ENCODE data around the gene UBALD1. TPM values are rescaled to one million over a fixed set of nuclear protein-coding genes. Genes with fewer than 3 reads are reported as not detected.

UBALD1 gene
- polyA plus RNA-seq, 4 donors, result 11.7 to 30.8 (median 14.2) TPM

DNA sequence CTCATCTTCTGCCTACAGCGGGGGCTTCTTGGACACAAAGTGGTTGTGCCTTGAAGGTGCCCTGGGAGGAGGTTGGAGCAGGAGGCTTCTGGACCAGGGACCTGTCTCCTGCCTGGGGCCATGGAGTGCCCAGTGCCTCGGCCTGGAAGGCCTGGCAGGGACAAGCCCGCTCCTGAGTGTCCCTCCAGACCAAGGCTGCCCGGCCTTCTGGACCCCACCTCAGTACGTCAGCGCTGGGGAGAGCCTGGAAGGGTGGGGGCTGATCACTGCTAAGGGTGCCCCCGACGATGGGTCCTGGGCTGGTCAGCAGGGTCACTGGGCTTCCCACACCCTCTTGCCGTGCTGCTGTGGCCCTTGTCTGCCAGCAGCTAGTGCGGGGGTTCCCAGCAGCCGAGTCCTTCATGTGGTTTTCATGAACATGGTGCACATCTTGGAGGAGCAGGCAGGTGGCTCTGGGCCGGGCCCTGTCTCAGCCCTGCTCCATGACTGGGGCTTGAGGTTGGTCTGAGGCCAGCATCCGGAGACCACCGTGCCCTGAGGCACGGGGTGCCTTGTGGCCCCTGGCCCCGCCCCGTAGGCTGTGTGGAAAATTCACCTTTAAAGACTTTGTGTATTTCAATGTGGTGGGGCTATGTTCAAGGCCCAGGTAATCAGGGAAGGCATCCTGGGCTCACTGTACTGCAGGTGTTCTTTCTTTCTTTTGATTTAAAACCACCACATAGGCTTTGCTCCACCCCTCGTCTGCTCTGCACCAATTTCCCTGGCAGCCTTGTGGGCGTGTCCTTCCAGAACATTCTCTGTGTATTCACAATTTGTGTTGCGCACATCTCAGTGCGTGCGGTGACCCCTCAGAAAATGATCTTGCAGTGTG, 32.3 kb upstream of the UBALD1 start:
- DNase-seq (ENCODE audit: low read depth in 4 of 4, low spot score in 3 of 4), result no peak

DNA sequence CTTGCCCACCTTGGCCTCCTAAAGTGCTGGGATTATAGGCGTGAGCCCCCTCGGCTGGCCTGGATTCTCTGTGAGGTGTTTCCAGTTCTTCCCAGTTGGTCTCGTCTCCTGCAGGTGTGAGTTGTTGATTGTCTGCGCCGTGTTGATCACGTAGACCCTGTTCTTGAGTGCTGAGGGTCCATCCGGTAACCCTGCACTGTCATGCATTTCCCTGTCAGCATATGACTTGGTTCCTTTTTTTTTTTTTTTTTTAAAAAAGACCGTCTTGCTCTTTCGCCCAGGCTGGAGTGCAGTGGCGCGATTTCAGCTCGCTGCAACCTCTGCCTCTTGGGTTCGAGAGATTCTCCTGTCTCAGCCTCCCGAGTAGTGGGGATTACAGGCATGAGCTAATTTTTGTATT, 27.2 kb upstream of the UBALD1 start:
- DNase-seq (ENCODE audit: low read depth in 4 of 4, low spot score in 3 of 4), result no peak

DNA sequence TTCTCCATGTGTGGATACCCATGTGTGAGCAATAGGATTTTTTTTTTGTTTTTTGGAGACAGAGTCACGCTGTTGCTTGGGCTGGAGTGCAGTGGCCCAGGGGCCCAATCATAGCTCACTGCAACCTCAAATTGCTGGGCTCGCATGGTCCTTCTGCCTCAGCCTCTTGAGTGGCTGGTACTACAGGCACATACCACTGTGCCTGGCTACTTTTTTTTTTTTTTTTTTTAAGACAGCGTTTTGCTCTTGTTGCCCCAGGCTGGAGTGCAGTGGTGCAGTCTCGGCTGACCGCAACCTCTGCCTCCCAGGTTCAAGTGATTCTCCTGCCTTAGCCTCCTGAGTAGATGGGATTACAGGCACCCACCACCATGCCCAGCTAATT, 26.6 kb upstream of the UBALD1 start:
- DNase-seq (ENCODE audit: low read depth in 4 of 4, low spot score in 3 of 4), result no peak

- no peak for DNase-seq (ENCODE audit: low read depth in 4 of 4, low spot score in 3 of 4)
Measured at GRCh38 chr16:4640572-4641305, 26.1 kb upstream of the UBALD1 start.

DNA sequence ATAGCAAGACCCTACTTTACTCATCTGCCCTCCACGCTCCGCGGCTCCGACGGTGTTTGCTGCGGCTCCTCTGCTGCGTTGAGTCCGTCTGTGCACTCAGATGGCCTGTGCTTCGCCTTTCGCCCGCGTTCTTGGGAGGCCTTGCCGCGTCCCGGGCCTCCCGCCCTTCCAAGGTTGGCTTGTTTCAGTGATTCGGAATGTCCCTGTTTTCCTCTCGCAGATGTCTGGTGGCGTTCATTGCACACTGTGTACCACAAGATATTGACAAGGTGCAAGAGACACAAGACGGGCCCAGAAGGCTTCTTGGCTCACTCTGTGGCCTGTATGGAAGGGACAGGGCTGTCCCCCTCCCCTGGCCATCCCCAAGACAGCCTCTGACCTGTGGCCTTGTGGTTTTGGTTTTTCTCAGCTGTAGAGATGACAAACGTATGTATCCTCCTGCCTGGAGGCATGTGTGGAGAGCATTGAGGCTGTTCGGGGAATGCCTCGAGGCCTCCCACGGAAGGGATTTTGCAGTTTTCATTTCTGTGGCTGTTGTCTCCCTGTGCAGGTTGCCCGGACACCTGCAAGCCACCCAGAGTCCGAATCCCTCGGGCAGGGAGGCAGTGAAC, 25.3 kb upstream of the UBALD1 start:
- DNase-seq (ENCODE audit: low read depth in 4 of 4, low spot score in 3 of 4), result no peak

- no peak for DNase-seq (ENCODE audit: low read depth in 4 of 4, low spot score in 3 of 4)
Measured at GRCh38 chr16:4637501-4638166, 22.9 kb upstream of the UBALD1 start.

GRCh38 chr16:4636196-4636595, 21.5 kb upstream of the UBALD1 start:
- DNase-seq (ENCODE audit: low read depth in 4 of 4, low spot score in 3 of 4), result no peak

DNA sequence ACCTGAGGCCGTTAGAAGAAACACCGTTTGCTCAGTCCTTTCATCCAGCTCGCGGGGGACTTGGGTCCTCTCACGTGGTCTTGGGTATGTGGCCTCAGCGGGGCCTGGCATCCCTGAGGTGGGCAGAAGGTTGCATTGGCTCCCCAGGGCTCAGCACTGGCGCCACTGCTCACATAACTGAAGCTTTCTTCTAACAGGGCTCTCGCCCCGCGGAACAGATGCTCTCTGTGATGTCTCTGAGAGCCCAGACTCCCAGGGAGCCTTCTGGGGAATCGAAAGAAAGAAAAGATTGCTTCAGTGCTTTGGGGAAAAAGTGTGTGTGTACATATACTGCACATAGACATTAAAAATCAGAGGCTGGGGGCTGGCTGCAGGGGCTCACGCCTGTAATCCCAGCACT, 20.1 kb upstream of the UBALD1 start:
- DNase-seq (ENCODE audit: low read depth in 4 of 4, low spot score in 3 of 4), result no peak

DNA sequence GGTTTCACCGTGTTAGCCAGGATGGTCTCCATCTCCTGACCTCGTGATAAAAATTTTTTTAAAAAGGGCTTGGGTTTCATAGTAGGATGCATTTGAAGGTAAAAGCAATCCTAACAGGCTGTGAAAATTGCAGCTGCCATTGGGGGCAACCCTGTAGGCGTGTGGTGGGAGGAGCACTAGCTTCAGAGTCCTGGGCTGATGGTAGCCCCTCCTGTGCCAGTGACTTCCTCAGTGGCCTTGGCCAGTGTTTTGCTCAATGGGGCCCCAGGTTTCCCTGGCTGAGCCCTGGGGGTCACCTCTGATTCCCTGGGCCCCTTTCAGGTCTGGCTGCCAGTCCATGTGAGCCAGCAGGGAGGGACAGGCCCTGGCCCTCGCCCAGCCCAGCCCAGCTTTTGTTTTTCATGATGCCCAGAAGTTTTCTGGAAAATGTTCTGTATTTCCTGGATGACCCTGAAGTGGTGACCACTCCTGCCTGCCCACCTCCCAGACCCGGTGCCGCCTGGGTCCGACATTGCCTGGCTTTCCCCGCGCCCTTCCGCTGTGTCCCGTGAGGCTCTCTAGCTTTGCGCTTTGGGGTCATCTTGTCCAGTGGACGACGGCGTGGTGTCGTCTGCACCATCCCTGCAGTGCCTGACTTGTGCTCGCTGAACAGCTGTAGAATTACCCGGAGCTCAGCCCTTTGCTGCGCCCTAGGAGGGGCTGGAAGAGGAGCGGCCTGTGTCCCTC, 19.4 kb upstream of the UBALD1 start:
- DNase-seq (ENCODE audit: low read depth in 4 of 4, low spot score in 3 of 4), result no peak

- no peak for DNase-seq (ENCODE audit: low read depth in 4 of 4, low spot score in 3 of 4)
Measured at GRCh38 chr16:4631444-4631843, 16.8 kb upstream of the UBALD1 start.

GRCh38 chr16:4628283-4628682, 13.6 kb upstream of the UBALD1 start:
- no peak for DNase-seq (ENCODE audit: low read depth in 4 of 4, low spot score in 3 of 4)

GRCh38 chr16:4626396-4626795, 11.7 kb upstream of the UBALD1 start:
- DNase-seq (ENCODE audit: low read depth in 4 of 4, low spot score in 3 of 4), result no peak

DNA sequence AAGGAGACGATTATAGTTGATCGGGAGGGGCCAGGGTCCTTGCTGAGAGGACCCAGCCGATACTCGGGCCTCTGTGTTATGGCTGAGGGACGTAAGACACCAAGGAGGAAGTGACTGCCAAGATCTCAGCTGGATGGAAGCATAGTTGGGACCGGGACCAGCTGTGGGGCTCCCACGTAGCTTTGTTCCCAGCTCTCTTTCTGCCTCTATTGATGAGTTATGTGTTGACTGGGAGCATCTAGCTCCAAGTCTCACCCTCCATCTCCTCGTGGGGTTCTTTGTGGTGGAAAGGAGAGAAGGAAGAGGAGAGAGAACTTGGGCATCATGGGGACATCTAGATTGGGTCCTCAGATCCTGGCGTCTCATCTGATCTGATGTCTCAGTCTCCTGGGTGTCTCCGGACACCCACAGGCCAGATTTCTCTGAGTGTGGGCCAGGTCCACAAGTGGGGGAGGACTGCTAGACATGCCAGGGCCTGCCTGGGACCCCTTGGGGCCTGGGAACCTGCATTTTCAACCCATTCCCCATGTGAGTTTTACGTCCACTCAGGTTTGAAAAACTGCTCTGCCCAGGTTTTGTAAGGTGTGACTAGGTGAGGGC, 11.0 kb upstream of the UBALD1 start:
- no peak for DNase-seq (ENCODE audit: low read depth in 4 of 4, low spot score in 3 of 4)

- DNase-seq (ENCODE audit: low read depth in 4 of 4, low spot score in 3 of 4), result no peak
Measured at GRCh38 chr16:4624827-4625559, 10.3 kb upstream of the UBALD1 start.

- peak; percentile 93 to 98 (median 97) for DNase-seq (ENCODE audit: low read depth in 4 of 4, low spot score in 3 of 4)
Measured at GRCh38 chr16:4624015-4624826, 9.5 kb upstream of the UBALD1 start, which contains the start of gene MGRN1. MGRN1 (plus strand) TSS chr16:4624826; CDS start chr16:4624961, 135 bp downstream.

GRCh38 chr16:4623593-4623992, 8.9 kb upstream of the UBALD1 start:
- no peak for DNase-seq (ENCODE audit: low read depth in 4 of 4, low spot score in 3 of 4)

DNA sequence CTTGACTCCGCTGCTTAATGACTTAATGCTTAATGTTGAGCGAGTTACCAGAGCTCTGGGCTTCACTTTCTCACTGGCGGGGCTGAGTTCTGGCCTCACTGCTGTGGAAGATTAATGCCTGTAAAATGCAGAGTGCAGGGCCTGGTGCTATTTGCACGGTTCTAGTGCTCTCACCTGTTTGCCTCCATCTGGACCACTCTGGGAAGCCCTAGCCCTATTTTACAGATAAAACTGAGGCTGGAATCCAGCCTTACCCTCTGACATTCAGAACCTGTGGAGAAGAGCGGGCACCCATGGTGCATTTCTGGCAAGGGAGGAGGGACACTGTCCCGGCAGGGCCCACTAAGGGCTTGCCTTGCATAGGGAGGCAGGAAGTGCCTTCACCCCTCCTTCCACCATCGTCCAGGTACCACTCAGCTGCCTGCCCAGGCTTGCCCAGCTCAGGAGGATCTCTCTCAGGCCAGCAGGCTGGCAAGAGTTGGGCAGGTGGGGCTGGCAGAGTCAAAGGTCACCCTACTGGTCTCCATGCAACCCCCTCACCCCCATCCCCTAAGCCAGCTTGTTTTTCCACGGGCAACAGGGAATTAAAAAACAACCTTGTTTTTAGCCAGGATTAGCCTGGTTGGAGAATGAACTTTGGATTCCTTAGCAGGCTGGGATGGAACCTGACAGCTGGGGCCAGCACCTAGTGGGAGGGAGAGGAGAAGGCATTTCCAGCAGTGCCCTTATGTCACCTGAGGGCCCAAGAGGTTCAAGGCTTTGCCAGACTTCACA, 4.1 kb upstream of the UBALD1 start:
- no peak for DNase-seq (ENCODE audit: low read depth in 4 of 4, low spot score in 3 of 4)

DNA sequence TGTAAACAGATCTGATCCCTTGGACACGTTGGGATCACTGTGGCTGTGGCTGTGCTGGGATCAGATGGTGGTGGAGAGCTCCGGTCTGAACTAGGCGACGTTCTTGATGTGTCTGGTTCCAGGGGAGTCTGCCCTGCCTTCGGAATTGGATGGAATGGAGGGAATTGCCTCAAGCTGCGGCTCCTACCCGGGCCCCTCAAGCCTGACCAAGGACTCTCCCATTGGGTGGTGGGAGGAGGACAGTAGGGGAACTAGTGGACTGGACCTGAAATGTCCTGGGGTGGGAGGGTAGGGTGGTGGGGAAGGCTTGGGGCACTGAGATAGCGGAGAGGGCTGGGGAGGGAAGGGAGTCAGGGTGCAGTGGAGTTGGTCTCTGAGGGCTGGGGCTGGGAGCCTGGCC, 3.2 kb upstream of the UBALD1 start:
- no peak for DNase-seq (ENCODE audit: low read depth in 4 of 4, low spot score in 3 of 4)
